A549 (cell line): ENCODE measurements around the gene LETM1. TPM values are rescaled to one million over a fixed set of nuclear protein-coding genes. Genes with fewer than 3 reads are reported as not detected.

Experiments used
- ATAC-seq, 2 experiments: fragments of 200-7000 bp in 1 of 2; fragments of >200 bp in 1 of 2; cut with Nextera tagmentation in 1 of 2; cut with Tn5 transposase in 1 of 2; 3 replicates each; pipeline versions ENCODE4 v1.8.0 to v1.9.1; 2018 to 2020; ENCODE audit warnings: mild to moderate bottlenecking in 1 of 2, moderate library complexity in 1 of 2
- CTCF ChIA-PET: fragments of 300-600 bp; sonication (Branson Sonifier 250); formaldehyde crosslinking; extraction: SDS; loops from one replicate; lab custom pipeline; 2021; ENCODE audit warnings: antibody characterized with exemption, inconsistent platforms; lab: Yijun Ruan, JAX
- POLR2A ChIA-PET: fragments of 350-600 bp; formaldehyde crosslinking; extraction: SDS; loops from one replicate; lab custom pipeline; 2021; ENCODE audit warnings: antibody characterized with exemption, inconsistent platforms; lab: Yijun Ruan, JAX
- DNase-seq, 2 experiments: peaks; one replicate each; pipeline versions ENCODE4 v3.0.0 to v3.0.0-alpha.2; 2011 to 2016; ENCODE audit warnings: low read depth in 1 of 2, low spot score in 1 of 2
- FAIRE-seq: peaks from 2 replicates; lab custom pipeline; 2011; peaks lifted over from hg19 to GRCh38; lab: Jason Lieb, UNC
- H3K27ac ChIP-seq, 2 experiments: fragments of >200 bp; sonication (Bioruptor Twin); formaldehyde crosslinking; 3 replicates each; pipeline ENCODE4 v1.5.1; 2016 to 2017
- H3K4me1 ChIP-seq: fragments of >200 bp; sonication (Bioruptor Twin); formaldehyde crosslinking; 3 replicates; pipeline ENCODE4 v1.6.1; 2016
- H3K4me2 ChIP-seq: fragments of >200 bp; sonication (Bioruptor Twin); formaldehyde crosslinking; 3 replicates; pipeline ENCODE4 v1.6.1; 2016
- H3K4me3 ChIP-seq: fragments of >200 bp; sonication (Bioruptor Twin); formaldehyde crosslinking; 3 replicates; pipeline ENCODE4 v1.5.1; 2016
- H3K9me3 ChIP-seq: fragments of >200 bp; sonication (Bioruptor Twin); formaldehyde crosslinking; 3 replicates; pipeline ENCODE4 v1.6.1; 2016
- CBX2 ChIP-seq: fragments of 200-600 bp; sonication (generic); IDR thresholded peaks from 2 replicates; pipeline ENCODE4 v1.6.1; 2016; ENCODE audit warnings: low read depth, mild to moderate bottlenecking, borderline replicate concordance
- CBX8 ChIP-seq: fragments of 200-600 bp; sonication (generic); IDR thresholded peaks from 2 replicates; pipeline ENCODE4 v1.6.1; 2016
- EHMT2 ChIP-seq: fragments of 200-600 bp; sonication (generic); IDR thresholded peaks from 2 replicates; pipeline ENCODE4 v1.6.1; 2016; ENCODE audit warnings: antibody characterized with exemption, low read depth, mild to moderate bottlenecking, moderate library complexity
- FOXS1 ChIP-seq: fragments of 250-450 bp; sonication (Bioruptor Pico); IDR thresholded peaks from 2 replicates; pipeline ENCODE4 v1.5.0; 2020; ENCODE audit warnings: mild to moderate bottlenecking, moderate library complexity
- GATA3 ChIP-seq: IDR thresholded peaks from 2 replicates; pipeline ENCODE4 v1.6.1; 2012; ENCODE audit warnings: borderline replicate concordance
- HDAC2 ChIP-seq: fragments of 200-600 bp; sonication (generic); IDR thresholded peaks from 2 replicates; pipeline ENCODE4 v1.6.1; 2016
- HES2 ChIP-seq: fragments of >200 bp; sonication (Bioruptor Twin); formaldehyde crosslinking; IDR thresholded peaks from 2 replicates; pipeline ENCODE4 v1.6.1; 2016
- HOXB5 ChIP-seq: fragments of 250-450 bp; sonication (Bioruptor Pico); IDR thresholded peaks from 2 replicates; pipeline ENCODE4 v1.5.0; 2020; ENCODE audit warnings: mild to moderate bottlenecking, moderate library complexity
- JUN ChIP-seq, 2 experiments: fragments of >200 bp; sonication (Bioruptor Twin); formaldehyde crosslinking; IDR thresholded peaks; 2 replicates in 1 of 2; 3 replicates in 1 of 2; pipeline ENCODE4 v1.6.1; 2016 to 2017
- KDM1A ChIP-seq: fragments of 200-600 bp; sonication (generic); IDR thresholded peaks from 2 replicates; pipeline ENCODE4 v1.6.1; 2016; ENCODE audit warnings: low read depth, mild to moderate bottlenecking
- MAZ ChIP-seq: fragments of 150-350 bp; IDR thresholded peaks from 2 replicates; pipeline ENCODE4 v1.6.1; 2014; ENCODE audit warnings: antibody characterized with exemption, low read depth, low read length, borderline replicate concordance
- MYC ChIP-seq: IDR thresholded peaks from 2 replicates; pipeline ENCODE4 v1.6.1; 2012; ENCODE audit warnings: mild to moderate bottlenecking, inconsistent platforms, low read length, improper control_type of control experiment, borderline replicate concordance
- NFE2L2 ChIP-seq: fragments of 150-350 bp; conservative IDR thresholded peaks from 2 replicates; pipeline ENCODE4 v1.6.1; 2014; ENCODE audit warnings: low read length
- PHF8 ChIP-seq: fragments of 200-600 bp; sonication (generic); IDR thresholded peaks from 2 replicates; pipeline ENCODE4 v1.6.1; 2016; ENCODE audit warnings: low read depth, mild to moderate bottlenecking, antibody characterized with exemption, moderate library complexity, borderline replicate concordance
- POLR2A ChIP-seq: IDR thresholded peaks from 2 replicates; pipeline ENCODE4 v1.6.1; 2012; ENCODE audit warnings: mild to moderate bottlenecking, low read length
- POLR2AphosphoS2 ChIP-seq: conservative IDR thresholded peaks from 2 replicates; pipeline ENCODE4 v1.6.1; 2012; ENCODE audit warnings: low read length, improper control_type of control experiment, inconsistent platforms
- RAD21 ChIP-seq, 2 experiments: fragments of >200 bp in 1 of 2; sonication (Bioruptor Twin) in 1 of 2; formaldehyde crosslinking in 1 of 2; IDR thresholded peaks in 1 of 2; conservative IDR thresholded peaks in 1 of 2; 2 replicates in 1 of 2; 3 replicates in 1 of 2; pipeline ENCODE4 v1.6.1; 2012 to 2018; ENCODE audit warnings: inconsistent platforms in 1 of 2
- RARB ChIP-seq: fragments of 250-450 bp; sonication (Bioruptor Pico); IDR thresholded peaks from 2 replicates; pipeline ENCODE4 v1.8.0; 2021; ENCODE audit warnings: mild to moderate bottlenecking, moderate library complexity
- REST ChIP-seq: fragments of 200-600 bp; sonication (generic); IDR thresholded peaks from 2 replicates; pipeline ENCODE4 v1.6.1; 2016; ENCODE audit warnings: antibody characterized with exemption, mild to moderate bottlenecking, moderate library complexity
- RNF2 ChIP-seq: fragments of 200-600 bp; sonication (generic); IDR thresholded peaks from 2 replicates; pipeline ENCODE4 v1.6.1; 2016; ENCODE audit warnings: low read depth, mild to moderate bottlenecking, antibody characterized with exemption, moderate library complexity, borderline replicate concordance
- SMC3 ChIP-seq: fragments of >200 bp; sonication (Bioruptor Twin); formaldehyde crosslinking; IDR thresholded peaks from 3 replicates; pipeline ENCODE4 v1.6.1; 2018; ENCODE audit warnings: inconsistent platforms
- TFCP2L1 ChIP-seq: fragments of 250-450 bp; sonication (Bioruptor Pico); IDR thresholded peaks from 2 replicates; pipeline ENCODE4 v1.5.0; 2021; ENCODE audit warnings: mild to moderate bottlenecking
- TP53 ChIP-seq: fragments of 250-450 bp; sonication (Bioruptor Pico); IDR thresholded peaks from 2 replicates; pipeline ENCODE4 v1.5.0; 2021; ENCODE audit warnings: mild to moderate bottlenecking, moderate library complexity
- ZFP36 ChIP-seq: fragments of 450-650 bp; IDR thresholded peaks from 2 replicates; pipeline ENCODE4 v1.6.1; 2014; ENCODE audit warnings: borderline replicate concordance; ENCODE audit not compliant: partially characterized antibody
- ZNF302 ChIP-seq: fragments of 250-450 bp; sonication (Bioruptor Pico); IDR thresholded peaks from 2 replicates; pipeline ENCODE4 v1.9.0; 2021; ENCODE audit warnings: inconsistent platforms, mild to moderate bottlenecking, moderate library complexity
- WGBS: methylation state at CpG from one replicate; pipeline ENCODE4 v1.1.6; 2017; ENCODE audit errors: missing lambda C conversion rate; 5-methylcytosine and 5-hydroxymethylcytosine counted together
- polyA plus RNA-seq, 4 experiments: library from polyadenylated mRNA; depleted of rRNA in 3 of 4; stranded (reverse); fragments of >200 nt; fragmentation: RNase III in 1 of 4; extraction: RNeasy Plus Mini Kit Qiagen cat#74134 plus additional on column Dnase treatment in 1 of 4; gene quantifications; 2 replicates in 3 of 4; 3 replicates in 1 of 4; pipeline ENCODE4 v1.2.3, GENCODE V29; 2011 to 2017

LETM1 gene
- polyA plus RNA-seq, 2 of the 4 experiments (the other 2 are of a cell fraction), result 18.6 to 29.6 TPM

- no peaks in the 10 kb centered on the region for H3K9me3 ChIP-seq
- H3K4me3 ChIP-seq, result peak overlapping the region; percentile 99
- DNase-seq, result no peak
- CTCF ChIA-PET, result interaction anchor here (1.2 to 1.7 kb wide), 2 partner anchors 46 to 55 kb away, joined by 3 to 7 read pairs; no protein-coding TSS in a partner anchor
- H3K27ac ChIP-seq, result peak overlapping the region; percentile 97 to 98
- ATAC-seq, result no peak
- POLR2A ChIA-PET, result interaction anchor here (0.6 to 2.8 kb wide), 3 partner anchors 12 to 73 kb away, joined by 3 to 18 read pairs (median 5); partner anchors contain the start of gene NSD2
- H3K4me1 ChIP-seq, result peaks cover 39% of the 10 kb centered on the region
- no peak for FAIRE-seq
- H3K4me2 ChIP-seq, result peak overlapping the region; percentile 80
- 5% methylated on average over 1 of the region's 1 CpG for WGBS
- TF ChIP-seq NFE2L2, result no peak
- no peak for TF ChIP-seq RNF2
- no peak for TF ChIP-seq CBX8
- TF ChIP-seq SMC3, result no peak
- no peak for TF ChIP-seq HDAC2
- no peak for TF ChIP-seq MAZ
- no peak for TF ChIP-seq ZFP36
- no peak for TF ChIP-seq GATA3
- TF ChIP-seq MYC, result no peak
- no peak for TF ChIP-seq PHF8
- no peak for TF ChIP-seq REST
- TF ChIP-seq CBX2, result no peak
- TF ChIP-seq FOXS1, result no peak
- no peak for TF ChIP-seq POLR2A
- TF ChIP-seq RARB (CRISPR knock-in tag), result no peak
- no peak for TF ChIP-seq HOXB5 (CRISPR knock-in tag)
Measured at GRCh38 chr4:1854752-1855151, 1.2 kb downstream of the LETM1 start.

- TF ChIP-seq GATA3 (no peak), ZNF302 (CRISPR knock-in tag) (no peak), TFCP2L1 (CRISPR knock-in tag) (no peak), EHMT2 (no peak), TP53 (CRISPR knock-in tag) (no peak), RARB (CRISPR knock-in tag) (no peak), HDAC2 (no peak), KDM1A (no peak), JUN (IDR thresholded peaks at IDR 0.05) (no peak), NFE2L2 (no peak), ZFP36 (no peak), HES2 (no peak), RAD21 (conservative IDR thresholded peaks at IDR 0.05 in 1 of 2, IDR thresholded peaks at IDR 0.05 in 1 of 2) (no peak), POLR2AphosphoS2 (no peak), MAZ (no peak)
- POLR2A ChIA-PET, result no interaction called here
- 96% methylated on average over 9 of the region's 9 CpGs for WGBS
- CTCF ChIA-PET, result interaction anchor here (1.7 kb wide), 1 partner anchor 56 kb away, joined by 7 read pairs; no protein-coding TSS in a partner anchor
- H3K4me3 ChIP-seq, result no peak overlapping the region
- DNase-seq (no peak), ATAC-seq (no peak), FAIRE-seq (no peak)
- H3K9me3 ChIP-seq, result no peaks in the 10 kb centered on the region
- H3K4me2 ChIP-seq, result no peak overlapping the region; the same call in 2 of the 3 replicates
- H3K27ac ChIP-seq, result no peak overlapping the region
- peaks cover 39% of the 10 kb centered on the region for H3K4me1 ChIP-seq
Measured at GRCh38 chr4:1852904-1853623, 2.9 kb downstream of the LETM1 start.
